Measurements from ENCODE around the gene TAF4.

- TF ChIP-seq POLR2A (IDR thresholded peaks at IDR 0.05) (no peak), CTCF (IDR thresholded peaks at IDR 0.05) (no peak)
These were observed 3.3 kb upstream of the TAF4 start for GRCh38 chr20:62068997-62069396.
